Measurements from ENCODE around the gene C19orf81.

DNA sequence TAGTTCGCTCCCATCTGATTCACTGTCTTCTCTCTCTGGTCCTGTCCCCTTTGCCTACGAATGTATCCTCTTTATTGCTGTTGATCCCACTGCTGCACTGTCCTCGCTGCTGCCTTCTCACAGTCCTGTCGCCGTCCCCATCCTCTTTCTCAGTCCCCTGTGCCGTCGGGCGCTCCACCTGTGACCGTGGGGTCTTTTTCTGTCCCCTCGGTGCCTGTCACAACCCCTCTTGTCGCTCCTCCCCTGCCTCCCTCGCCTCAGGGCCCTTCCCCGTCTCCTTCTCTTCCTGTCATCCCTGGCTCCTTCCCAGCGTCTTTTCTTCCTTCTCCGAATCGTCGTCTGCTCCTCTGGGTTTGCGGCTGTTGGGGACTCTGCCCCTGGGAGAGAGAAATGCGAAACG lies 41.9 kb upstream of the C19orf81 start:
- TF ChIP-seq, protein P1, sequence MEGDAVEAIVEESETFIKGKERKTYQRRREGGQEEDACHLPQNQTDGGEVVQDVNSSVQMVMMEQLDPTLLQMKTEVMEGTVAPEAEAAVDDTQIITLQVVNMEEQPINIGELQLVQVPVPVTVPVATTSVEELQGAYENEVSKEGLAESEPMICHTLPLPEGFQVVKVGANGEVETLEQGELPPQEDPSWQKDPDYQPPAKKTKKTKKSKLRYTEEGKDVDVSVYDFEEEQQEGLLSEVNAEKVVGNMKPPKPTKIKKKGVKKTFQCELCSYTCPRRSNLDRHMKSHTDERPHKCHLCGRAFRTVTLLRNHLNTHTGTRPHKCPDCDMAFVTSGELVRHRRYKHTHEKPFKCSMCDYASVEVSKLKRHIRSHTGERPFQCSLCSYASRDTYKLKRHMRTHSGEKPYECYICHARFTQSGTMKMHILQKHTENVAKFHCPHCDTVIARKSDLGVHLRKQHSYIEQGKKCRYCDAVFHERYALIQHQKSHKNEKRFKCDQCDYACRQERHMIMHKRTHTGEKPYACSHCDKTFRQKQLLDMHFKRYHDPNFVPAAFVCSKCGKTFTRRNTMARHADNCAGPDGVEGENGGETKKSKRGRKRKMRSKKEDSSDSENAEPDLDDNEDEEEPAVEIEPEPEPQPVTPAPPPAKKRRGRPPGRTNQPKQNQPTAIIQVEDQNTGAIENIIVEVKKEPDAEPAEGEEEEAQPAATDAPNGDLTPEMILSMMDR (IDR thresholded peaks at IDR 0.05), result no peak
- TF ChIP-seq EP300 (IDR thresholded peaks at IDR 0.05) (no peak), POLR2AphosphoS5 (IDR thresholded peaks at IDR 0.05) (no peak), POLR2A (IDR thresholded peaks at IDR 0.05) (no peak)

Measured in upper lobe of left lung (tissue), 4 donors.